Left forelimb (tissue), 1 donor: ENCODE data around the gene SERPIND1.

Experiments
- DNase-seq: peaks from one replicate; pipeline ENCODE4 v3.0.0-alpha.2; 2018; ENCODE audit warnings: low spot score

The SERPIND1 gene

GRCh38 chr22:20774882-20775281, 969 bp downstream of the SERPIND1 start:
- DNase-seq, result no peak

DNA sequence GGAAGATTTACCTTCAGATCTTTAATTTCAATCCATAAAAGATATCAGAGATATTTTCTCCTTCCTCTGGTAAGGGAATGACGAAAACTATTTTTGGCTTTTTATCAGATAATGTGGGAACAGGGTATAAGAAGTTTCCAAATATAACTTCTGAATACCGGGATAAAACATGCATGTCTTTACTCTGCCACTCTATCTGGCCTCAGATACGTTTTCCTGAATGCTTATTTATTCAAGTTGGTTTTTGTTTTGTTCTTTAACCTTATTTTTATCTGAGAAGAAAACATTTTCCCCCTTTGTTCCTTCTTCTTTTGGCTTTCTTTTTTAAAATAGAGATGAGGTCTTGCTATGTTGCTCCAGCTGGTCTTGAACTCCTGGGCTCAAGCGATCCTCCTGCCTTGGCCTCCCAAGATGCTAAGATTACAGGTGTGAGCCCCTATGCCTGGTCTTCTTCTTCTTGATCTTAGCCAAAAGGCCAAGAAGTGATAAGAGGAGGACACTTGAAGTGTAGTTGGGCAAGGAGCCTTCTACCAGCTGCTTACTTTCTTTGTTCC, 1.5 kb downstream of the SERPIND1 start:
- DNase-seq, result no peak

- DNase-seq, result no peak
Measured at GRCh38 chr22:20776624-20777405, 2.9 kb downstream of the SERPIND1 start.

- no peak for DNase-seq
Measured at GRCh38 chr22:20777420-20778177, 3.7 kb downstream of the SERPIND1 start.

DNA sequence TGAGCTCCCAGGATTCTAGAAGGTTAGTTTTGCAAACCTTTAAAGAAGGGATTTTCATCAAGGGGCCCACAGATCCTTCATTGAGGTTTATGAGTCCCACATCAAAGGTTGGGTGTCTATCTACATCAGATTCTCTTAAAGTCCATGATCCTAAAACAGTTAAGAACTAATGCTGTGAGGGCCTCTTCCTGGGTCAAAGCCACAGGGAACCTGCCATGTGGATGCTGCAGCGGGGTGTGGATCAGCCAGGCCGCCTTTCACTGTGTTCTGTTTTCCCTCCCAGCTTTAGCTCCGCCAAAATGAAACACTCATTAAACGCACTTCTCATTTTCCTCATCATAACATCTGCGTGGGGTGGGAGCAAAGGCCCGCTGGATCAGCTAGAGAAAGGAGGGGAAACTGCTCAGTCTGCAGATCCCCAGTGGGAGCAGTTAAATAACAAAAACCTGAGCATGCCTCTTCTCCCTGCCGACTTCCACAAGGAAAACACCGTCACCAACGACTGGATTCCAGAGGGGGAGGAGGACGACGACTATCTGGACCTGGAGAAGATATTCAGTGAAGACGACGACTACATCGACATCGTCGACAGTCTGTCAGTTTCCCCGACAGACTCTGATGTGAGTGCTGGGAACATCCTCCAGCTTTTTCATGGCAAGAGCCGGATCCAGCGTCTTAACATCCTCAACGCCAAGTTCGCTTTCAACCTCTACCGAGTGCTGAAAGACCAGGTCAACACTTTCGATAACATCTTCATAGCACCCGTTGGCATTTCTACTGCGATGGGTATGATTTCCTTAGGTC, 5.3 kb downstream of the SERPIND1 start:
- no peak for DNase-seq

- no peak for DNase-seq
Measured at GRCh38 chr22:20779818-20780158, 5.9 kb downstream of the SERPIND1 start.

DNA sequence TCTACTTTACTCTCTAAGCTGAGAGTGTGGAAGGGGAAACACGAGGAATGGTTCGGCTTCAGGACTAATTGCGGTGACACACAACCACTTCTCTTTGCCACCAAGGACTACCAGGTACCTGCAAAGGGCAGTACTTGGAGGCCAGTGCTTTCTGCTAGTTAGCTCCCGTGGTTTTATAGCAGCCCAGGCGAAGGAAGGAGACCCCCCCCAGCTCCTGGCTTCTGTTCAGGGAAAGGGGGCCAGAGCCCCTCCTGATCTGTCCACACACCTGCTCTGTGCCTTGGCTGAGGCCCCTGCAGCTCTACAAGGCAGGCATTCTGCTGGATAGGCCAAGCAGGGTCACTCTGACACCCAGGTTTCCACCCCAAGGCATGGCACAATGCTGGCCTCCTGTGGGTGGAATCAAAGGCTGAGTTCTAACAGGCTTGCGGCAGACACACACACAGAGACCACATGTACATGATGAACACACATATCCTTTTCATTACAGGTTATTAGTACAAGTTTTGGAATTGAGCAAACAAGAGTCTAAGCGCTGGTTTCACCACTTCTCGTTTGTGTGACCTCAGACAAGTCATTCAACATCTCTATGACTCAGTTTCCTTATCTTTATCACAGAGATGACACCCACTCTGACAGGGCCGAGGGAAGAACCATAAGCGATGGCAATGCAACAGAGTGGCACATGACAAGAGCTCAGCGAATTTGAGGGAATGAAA, 7.5 kb downstream of the SERPIND1 start:
- DNase-seq, result no peak

DNA sequence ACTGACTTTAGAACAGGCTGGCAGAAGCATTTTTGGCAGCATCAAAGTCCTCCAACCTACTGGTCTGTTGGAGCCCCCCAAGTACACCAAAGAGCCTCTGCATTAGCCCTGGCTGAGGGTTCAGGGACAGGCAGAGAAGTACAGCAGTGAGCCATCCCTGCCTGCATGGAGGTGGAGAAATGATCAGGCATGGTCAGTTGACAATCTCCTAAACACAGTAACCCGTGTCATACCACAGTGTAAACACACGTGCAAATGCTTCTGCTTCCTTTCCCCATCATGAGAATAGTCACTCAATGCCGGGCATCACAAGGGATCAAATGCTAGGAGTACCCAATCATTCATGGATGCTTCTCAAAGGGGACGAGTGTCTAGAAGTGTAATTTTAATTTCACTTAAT, 8.2 kb downstream of the SERPIND1 start:
- DNase-seq, result no peak

- DNase-seq, result no peak
Measured at GRCh38 chr22:20782596-20783299, 8.8 kb downstream of the SERPIND1 start.

GRCh38 chr22:20783300-20783673, 9.4 kb downstream of the SERPIND1 start:
- DNase-seq, result no peak

DNA sequence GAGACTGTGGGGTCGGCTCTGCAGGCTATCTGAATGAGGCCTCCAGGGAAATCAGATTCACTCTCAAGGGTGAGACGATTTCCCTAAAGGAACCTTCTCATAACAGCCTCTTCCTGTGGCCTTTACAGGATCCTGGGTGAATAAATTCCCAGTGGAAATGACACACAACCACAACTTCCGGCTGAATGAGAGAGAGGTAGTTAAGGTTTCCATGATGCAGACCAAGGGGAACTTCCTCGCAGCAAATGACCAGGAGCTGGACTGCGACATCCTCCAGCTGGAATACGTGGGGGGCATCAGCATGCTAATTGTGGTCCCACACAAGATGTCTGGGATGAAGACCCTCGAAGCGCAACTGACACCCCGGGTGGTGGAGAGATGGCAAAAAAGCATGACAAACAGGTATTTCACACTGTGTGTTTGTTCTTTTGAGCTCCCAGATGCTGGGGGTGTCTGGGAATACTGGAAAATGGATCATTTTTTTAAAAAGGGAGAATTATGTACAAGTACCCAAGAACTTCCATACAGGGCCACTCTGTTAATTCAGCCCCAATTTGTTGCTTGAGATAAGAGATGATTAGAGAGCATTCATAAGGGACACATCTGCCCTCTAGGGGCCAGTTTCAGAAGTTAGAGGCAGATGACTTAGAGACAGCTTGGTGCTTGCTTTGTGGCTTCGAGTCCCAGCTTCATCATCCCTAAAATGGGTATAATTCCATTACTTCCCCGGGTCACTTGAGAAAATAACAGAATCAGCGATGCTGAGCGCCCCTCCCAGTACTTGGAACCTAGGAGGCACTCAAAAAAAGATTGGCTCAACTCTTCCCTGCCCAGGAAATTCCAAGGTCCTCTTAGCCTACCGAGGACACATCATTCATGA, 10.2 kb downstream of the SERPIND1 start:
- DNase-seq, result no peak

GRCh38 chr22:20785415-20785814, 11.5 kb downstream of the SERPIND1 start:
- DNase-seq, result no peak

DNA sequence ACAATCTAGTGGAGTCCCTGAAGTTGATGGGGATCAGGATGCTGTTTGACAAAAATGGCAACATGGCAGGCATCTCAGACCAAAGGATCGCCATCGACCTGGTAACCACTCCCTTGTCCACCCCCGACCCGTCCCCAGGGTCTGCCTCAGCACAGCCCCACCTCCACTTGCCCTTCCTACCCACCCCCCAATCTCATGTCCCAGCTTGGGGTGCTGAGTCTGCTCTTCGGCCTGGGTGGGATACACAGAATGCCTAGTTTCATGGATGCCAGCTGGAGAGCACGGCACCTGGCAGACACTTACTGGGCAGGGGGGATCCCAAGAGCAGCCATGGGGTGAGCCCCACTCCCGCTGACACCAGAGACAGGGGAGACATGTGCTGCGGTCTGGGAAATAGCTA, 12.1 kb downstream of the SERPIND1 start:
- no peak for DNase-seq

- no peak for DNase-seq
Measured at GRCh38 chr22:20786536-20786979, 12.6 kb downstream of the SERPIND1 start.

GRCh38 chr22:20787223-20787622, 13.3 kb downstream of the SERPIND1 start:
- no peak for DNase-seq

DNA sequence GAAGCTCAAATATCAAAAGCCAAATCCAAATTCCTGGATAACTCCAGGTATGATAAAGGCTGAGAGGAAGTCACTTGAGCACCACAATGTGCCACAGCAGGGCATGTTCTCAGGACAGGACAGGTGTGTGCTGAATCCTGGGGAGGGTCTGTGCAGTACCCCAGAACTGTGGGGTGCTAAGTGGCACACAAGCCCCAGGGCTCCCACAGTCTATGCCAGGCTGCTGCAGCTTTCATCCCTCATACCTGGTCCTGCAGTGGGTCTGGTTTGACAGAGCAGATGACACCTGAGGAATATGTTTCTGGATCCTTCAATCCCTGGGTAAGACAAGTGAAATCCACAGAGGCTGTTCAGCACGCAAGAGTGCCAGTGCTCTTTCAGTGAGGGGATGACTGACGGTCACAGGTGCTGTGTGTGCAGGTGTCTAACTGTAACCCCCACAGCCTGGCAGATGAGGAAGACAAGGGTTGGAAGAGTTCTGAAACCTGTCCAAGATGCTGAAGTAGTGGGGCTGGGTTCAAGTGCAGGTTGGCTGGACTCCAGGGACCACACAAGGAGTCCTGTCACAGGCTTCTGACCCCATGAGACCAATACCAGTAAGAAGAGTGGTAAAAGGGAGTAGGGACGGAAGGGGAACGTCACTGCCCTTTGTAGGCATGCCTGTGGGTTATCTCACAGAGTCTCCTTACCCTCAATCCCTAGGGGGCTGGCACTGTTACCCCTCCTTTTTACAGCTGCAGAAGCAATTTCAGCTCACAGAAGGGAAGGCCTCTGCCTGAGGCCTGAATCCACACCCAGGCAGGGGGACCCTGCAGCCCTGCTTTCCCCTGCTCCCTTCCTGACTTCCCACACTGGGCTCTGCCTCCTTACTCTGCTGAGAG, 14.1 kb downstream of the SERPIND1 start:
- no peak for DNase-seq

DNA sequence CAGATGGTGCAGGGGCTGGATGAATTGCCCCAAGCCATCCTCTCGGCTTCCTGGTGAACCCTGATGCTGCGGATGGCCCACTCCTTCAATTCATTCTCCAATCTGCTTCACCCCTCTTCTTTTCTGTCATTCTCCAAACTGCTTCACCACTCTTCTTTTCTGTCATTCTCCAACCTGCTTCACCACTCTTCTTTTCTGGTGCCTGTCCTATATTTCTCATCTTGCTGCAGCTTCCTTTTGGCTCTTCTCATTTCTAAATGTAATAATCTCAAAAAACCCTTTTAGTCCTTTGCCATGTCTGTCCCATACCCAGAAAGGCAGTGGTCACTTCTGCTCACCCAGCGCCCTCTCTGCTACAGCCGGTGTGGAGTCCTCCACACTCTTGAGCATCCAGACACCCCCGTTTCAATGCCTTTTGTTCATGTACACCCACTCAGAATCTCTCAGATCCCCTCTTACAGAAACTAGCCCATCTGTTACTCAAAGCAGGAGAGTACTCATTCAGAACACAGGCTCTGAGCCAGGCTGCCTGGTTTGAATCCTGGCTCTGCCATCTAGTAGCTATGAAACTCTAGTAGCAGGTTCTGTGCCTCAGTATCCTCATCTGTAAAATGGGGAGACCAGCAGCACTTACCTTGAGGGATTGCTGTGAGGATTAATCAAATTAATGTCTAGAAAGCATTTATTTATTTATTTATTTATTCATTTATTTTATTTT, 14.9 kb downstream of the SERPIND1 start:
- DNase-seq, result no peak

DNA sequence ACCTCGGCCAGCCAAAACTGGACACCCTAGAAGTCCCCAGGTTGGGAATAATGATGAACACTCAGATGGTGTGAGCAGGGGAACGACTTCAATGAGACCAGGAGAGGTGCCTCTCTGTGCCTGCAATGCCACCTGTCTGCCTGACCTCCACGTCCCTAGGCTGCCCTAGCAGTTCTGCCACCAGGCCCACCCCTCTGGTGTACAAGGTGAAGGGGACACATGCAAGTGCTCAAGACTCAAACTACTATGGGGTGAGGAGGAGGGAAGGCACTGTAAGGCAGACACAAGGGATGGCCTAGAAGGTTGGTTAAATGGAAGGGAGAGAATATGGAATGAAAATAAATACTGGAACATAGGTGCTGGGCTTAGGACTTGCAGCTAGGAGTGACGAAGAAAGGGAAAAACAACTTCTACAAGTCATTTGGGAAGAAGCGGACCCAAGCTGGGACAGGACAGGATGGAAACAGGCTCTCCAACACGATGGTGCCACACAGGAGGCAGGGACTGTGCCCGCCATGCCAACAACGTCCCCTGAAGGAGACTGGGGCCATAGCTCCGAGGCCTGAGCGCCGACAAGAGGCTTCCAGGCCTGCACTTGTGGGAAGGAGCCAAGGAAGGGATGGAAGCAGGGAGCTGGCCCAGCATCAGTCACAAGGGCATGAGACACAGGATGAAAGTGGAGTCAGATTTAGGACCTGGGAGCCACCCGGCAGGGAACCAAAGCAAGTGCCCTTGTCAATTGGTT, 18.5 kb downstream of the SERPIND1 start:
- no peak for DNase-seq
